ENCODE data around the gene AK4. TPM values are rescaled to one million over a fixed set of nuclear protein-coding genes. Genes with fewer than 3 reads are reported as not detected.

AK4 gene
- total RNA-seq, 1 experiment from 2014 or later = 180 TPM

DNA sequence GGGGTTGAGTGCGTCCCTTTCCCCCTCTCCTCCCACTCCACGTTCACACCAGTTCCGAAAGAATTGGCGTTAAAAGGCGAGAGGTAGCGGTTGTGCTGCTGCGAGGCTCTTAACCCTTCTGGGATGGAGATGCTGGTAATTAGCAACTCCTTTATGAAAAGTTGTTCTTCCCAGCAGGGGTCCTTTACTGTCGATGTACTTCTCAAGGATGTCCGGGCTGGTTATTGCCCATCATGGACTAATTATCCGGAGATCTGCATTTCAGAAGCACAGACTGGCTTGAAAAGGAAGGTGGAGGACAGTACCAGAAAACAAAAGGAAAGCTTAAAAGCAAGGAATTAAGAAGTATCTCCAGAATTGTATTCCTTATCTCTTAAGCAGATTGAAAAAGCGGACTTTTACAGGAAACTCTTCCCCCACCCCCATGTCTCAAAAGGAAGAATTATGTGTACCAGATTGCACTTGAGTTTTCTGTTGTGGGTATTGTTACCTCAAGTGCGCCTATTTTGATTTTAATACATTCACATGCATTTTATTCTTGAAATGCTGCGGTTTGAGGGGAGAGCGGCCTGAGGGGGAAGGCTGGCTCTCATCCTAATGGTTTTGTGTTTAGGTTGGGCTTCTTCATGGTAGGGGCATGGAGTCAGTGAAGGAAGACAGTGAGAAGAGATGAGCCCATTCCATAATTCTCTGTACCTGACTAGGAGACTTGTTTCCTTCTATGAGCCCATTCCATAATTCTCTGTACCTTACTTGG lies 1.5 kb downstream of the AK4 start:
- POLR2A ChIA-PET = interaction anchor here (1.2 kb wide), 1 partner anchor 84 kb away, joined by 5 read pairs; no protein-coding TSS in a partner anchor
- Mint-ChIP-seq H3K4me3 (peak overlapping the region; percentile 88), H3K27ac (peak overlapping the region; percentile 94), H3K4me1 (peaks cover 75% of the 10 kb centered on the region), H3K9me3 (no peaks in the 10 kb centered on the region), H3K27me3 (ENCODE audit: low read depth) (peaks cover 12% of the 10 kb centered on the region), H3K36me3 (peaks cover 9% of the 10 kb centered on the region)
- DNase-seq (ENCODE audit: low spot score) (no peak), ATAC-seq (peak; percentile 2)
- CTCF ChIA-PET = interaction anchor here (1.1 kb wide), 1 partner anchor 60 kb away, joined by 7 read pairs; no protein-coding TSS in a partner anchor
- TF ChIP-seq ZNF232 (CRISPR knock-in tag; IDR thresholded peaks at IDR 0.05) (0 out of 2 replicates have a peak, but pooled peaks have one; percentile 24), CREB1 (CRISPR knock-in tag; IDR thresholded peaks at IDR 0.05) (0 out of 2 replicates have a peak, but pooled peaks have one; percentile 40), ZNF138 (CRISPR knock-in tag; conservative IDR thresholded peaks at IDR 0.05) (no peak), ETV6 (CRISPR knock-in tag; IDR thresholded peaks at IDR 0.05) (peak; percentile 51; the same call in 1 of the 2 replicates), TEAD1 (CRISPR knock-in tag; IDR thresholded peaks at IDR 0.05) (no peak; the same call in 1 of the 2 replicates), FOXK1 (CRISPR knock-in tag; IDR thresholded peaks at IDR 0.05) (peak; percentile 54; the same call in 1 of the 2 replicates), GABPB1 (CRISPR knock-in tag; IDR thresholded peaks at IDR 0.05) (no peak), NFATC4 (CRISPR knock-in tag; IDR thresholded peaks at IDR 0.05) (no peak)
- TF ChIP-seq, protein P1, sequence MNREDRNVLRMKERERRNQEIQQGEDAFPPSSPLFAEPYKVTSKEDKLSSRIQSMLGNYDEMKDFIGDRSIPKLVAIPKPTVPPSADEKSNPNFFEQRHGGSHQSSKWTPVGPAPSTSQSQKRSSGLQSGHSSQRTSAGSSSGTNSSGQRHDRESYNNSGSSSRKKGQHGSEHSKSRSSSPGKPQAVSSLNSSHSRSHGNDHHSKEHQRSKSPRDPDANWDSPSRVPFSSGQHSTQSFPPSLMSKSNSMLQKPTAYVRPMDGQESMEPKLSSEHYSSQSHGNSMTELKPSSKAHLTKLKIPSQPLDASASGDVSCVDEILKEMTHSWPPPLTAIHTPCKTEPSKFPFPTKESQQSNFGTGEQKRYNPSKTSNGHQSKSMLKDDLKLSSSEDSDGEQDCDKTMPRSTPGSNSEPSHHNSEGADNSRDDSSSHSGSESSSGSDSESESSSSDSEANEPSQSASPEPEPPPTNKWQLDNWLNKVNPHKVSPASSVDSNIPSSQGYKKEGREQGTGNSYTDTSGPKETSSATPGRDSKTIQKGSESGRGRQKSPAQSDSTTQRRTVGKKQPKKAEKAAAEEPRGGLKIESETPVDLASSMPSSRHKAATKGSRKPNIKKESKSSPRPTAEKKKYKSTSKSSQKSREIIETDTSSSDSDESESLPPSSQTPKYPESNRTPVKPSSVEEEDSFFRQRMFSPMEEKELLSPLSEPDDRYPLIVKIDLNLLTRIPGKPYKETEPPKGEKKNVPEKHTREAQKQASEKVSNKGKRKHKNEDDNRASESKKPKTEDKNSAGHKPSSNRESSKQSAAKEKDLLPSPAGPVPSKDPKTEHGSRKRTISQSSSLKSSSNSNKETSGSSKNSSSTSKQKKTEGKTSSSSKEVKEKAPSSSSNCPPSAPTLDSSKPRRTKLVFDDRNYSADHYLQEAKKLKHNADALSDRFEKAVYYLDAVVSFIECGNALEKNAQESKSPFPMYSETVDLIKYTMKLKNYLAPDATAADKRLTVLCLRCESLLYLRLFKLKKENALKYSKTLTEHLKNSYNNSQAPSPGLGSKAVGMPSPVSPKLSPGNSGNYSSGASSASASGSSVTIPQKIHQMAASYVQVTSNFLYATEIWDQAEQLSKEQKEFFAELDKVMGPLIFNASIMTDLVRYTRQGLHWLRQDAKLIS (CRISPR knock-in tag; IDR thresholded peaks at IDR 0.05; ENCODE audit: borderline replicate concordance) = peak; percentile 33; the same call in 1 of the 2 replicates
- TF ChIP-seq, protein P2, sequence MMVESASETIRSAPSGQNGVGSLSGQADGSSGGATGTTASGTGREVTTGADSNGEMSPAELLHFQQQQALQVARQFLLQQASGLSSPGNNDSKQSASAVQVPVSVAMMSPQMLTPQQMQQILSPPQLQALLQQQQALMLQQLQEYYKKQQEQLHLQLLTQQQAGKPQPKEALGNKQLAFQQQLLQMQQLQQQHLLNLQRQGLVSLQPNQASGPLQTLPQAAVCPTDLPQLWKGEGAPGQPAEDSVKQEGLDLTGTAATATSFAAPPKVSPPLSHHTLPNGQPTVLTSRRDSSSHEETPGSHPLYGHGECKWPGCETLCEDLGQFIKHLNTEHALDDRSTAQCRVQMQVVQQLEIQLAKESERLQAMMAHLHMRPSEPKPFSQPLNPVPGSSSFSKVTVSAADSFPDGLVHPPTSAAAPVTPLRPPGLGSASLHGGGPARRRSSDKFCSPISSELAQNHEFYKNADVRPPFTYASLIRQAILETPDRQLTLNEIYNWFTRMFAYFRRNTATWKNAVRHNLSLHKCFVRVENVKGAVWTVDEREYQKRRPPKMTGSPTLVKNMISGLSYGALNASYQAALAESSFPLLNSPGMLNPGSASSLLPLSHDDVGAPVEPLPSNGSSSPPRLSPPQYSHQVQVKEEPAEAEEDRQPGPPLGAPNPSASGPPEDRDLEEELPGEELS (CRISPR knock-in tag; IDR thresholded peaks at IDR 0.05) = peak; percentile 74; the same call in 1 of the 2 replicates
- TF ChIP-seq, protein P3, sequence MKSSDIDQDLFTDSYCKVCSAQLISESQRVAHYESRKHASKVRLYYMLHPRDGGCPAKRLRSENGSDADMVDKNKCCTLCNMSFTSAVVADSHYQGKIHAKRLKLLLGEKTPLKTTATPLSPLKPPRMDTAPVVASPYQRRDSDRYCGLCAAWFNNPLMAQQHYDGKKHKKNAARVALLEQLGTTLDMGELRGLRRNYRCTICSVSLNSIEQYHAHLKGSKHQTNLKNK (CRISPR knock-in tag; IDR thresholded peaks at IDR 0.05) = peak; percentile 83
- TF ChIP-seq, protein P4, sequence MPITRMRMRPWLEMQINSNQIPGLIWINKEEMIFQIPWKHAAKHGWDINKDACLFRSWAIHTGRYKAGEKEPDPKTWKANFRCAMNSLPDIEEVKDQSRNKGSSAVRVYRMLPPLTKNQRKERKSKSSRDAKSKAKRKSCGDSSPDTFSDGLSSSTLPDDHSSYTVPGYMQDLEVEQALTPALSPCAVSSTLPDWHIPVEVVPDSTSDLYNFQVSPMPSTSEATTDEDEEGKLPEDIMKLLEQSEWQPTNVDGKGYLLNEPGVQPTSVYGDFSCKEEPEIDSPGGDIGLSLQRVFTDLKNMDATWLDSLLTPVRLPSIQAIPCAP (CRISPR knock-in tag; IDR thresholded peaks at IDR 0.05) = no peak
- TF ChIP-seq, protein P5, sequence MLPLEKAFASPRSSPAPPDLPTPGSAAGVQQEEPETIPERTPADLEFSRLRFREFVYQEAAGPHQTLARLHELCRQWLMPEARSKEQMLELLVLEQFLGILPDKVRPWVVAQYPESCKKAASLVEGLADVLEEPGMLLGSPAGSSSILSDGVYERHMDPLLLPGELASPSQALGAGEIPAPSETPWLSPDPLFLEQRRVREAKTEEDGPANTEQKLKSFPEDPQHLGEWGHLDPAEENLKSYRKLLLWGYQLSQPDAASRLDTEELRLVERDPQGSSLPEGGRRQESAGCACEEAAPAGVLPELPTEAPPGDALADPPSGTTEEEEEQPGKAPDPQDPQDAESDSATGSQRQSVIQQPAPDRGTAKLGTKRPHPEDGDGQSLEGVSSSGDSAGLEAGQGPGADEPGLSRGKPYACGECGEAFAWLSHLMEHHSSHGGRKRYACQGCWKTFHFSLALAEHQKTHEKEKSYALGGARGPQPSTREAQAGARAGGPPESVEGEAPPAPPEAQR (CRISPR knock-in tag; IDR thresholded peaks at IDR 0.05) = 0 out of 2 replicates have a peak, but pooled peaks have one; percentile 12
- TF ChIP-seq, protein P6, sequence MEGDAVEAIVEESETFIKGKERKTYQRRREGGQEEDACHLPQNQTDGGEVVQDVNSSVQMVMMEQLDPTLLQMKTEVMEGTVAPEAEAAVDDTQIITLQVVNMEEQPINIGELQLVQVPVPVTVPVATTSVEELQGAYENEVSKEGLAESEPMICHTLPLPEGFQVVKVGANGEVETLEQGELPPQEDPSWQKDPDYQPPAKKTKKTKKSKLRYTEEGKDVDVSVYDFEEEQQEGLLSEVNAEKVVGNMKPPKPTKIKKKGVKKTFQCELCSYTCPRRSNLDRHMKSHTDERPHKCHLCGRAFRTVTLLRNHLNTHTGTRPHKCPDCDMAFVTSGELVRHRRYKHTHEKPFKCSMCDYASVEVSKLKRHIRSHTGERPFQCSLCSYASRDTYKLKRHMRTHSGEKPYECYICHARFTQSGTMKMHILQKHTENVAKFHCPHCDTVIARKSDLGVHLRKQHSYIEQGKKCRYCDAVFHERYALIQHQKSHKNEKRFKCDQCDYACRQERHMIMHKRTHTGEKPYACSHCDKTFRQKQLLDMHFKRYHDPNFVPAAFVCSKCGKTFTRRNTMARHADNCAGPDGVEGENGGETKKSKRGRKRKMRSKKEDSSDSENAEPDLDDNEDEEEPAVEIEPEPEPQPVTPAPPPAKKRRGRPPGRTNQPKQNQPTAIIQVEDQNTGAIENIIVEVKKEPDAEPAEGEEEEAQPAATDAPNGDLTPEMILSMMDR (IDR thresholded peaks at IDR 0.05) = no peak
